Prostate gland (tissue), 2 donors: Measurements from ENCODE around the gene IFT27.

Experiments
- CTCF ChIP-seq, 4 experiments: fragments of 200-600 bp in 2 of 4; fragments of 450-650 bp in 2 of 4; sonication (generic) in 2 of 4; IDR thresholded peaks; 1 replicate in 3 of 4; 2 replicates in 1 of 4; pipeline ENCODE4 v1.5.1; 2016 to 2019; ENCODE audit warnings: antibody characterized with exemption in 4 of 4, mild to moderate bottlenecking in 2 of 4, moderate library complexity in 2 of 4
- POLR2A ChIP-seq: fragments of 450-650 bp; IDR thresholded peaks from one replicate; pipeline ENCODE4 v1.6.1; 2016; ENCODE audit warnings: antibody characterized with exemption, mild to moderate bottlenecking
- POLR2AphosphoS5 ChIP-seq: sonication (generic); formaldehyde crosslinking; IDR thresholded peaks from one replicate; pipeline ENCODE4 v1.6.1; 2017; ENCODE audit warnings: antibody characterized with exemption

DNA sequence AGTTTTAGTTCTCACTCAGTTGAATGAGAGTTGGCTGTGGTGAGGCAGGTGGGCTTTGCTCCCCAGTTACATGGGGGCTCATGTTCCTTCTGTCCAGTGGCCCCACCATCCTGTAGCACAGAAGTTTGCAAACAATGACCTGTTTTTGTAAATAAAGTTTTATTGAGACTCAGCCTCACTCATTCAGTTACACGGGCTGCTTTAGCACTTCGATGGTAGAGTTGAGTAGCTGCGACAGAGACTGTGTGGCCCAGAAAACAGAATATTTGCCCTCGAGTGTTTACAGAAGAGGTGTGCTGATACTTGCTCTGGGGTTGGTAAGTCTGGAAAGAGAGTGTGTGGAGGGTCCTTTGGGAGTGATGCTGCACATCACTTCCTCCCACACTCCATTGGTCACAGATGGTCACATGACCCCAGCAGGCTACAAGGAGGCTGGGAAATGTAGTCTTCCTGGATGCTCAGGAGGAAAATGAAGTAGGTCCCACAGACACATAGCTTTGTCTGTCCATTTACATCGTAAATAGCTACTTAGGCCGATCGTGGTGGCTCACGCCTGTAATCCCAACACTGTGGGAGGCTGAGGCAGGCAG lies 34.6 kb downstream of the IFT27 start:
- no peak for TF ChIP-seq POLR2A
- no peak for TF ChIP-seq CTCF (IDR thresholded peaks at IDR 0.05)
- TF ChIP-seq POLR2AphosphoS5 = no peak
